ENCODE data around the gene MYO3A. TPM values are rescaled to one million over a fixed set of nuclear protein-coding genes. Genes with fewer than 3 reads are reported as not detected.

MYO3A gene
- total and polyA plus RNA-seq, 12 donors, result under 0.01 to 0.17 TPM; not detected in 10

DNA sequence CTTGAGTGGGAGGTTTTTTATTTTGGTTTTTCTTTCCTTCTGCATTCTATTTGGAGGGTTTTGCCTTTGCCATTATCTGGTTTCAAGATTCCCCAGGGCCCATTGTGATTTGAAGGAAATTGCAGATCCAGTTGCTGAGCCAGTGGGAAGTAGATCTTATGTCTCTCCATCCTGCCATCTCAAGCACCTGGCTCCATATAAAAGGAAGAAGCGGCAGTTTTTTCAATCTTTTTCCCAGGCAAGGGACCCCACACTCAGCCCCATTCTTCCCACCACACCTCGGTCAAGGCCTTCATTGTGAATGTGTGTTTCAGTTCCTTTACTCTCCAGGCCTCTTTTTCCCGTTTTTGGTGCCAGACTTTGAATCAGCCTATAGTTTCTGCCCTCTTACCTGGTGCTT is 95.8 kb downstream of the MYO3A start:
- H3K27me3 ChIP-seq, result no peaks in the 10 kb centered on the region
- no peaks in the 10 kb centered on the region for H3K36me3 ChIP-seq
- no peak for TF ChIP-seq CTCF (IDR thresholded peaks at IDR 0.05)
- no peak for DNase-seq
- H3K9me3 ChIP-seq, result no peaks in the 10 kb centered on the region
- ATAC-seq, result no peak
- 65 to 68% methylated on average over 3 of the region's 3 CpGs for WGBS, 2 donors
- intact Hi-C loops (cut with DNase I), result no loop called here
- no peaks in the 10 kb centered on the region for H3K4me1 ChIP-seq
- H3K4me3 ChIP-seq, result no peak overlapping the region
- H3K27ac ChIP-seq, result no peak overlapping the region

GRCh38 chr10:26031300-26031699 is 97.3 kb downstream of the MYO3A start:
- Histone ChIP-seq H3K36me3 (no peaks in the 10 kb centered on the region), H3K27me3 (no peaks in the 10 kb centered on the region), H3K4me1 (no peaks in the 10 kb centered on the region), H3K27ac (no peak overlapping the region), H3K9me3 (no peaks in the 10 kb centered on the region), H3K4me3 (no peak overlapping the region)
- ATAC-seq (no peak), DNase-seq (no peak)
- no peak for TF ChIP-seq CTCF (IDR thresholded peaks at IDR 0.05)
- 75 to 88% methylated on average over 3 of the region's 3 CpGs for WGBS, 2 donors
- intact Hi-C loops (cut with DNase I), result no loop called here

DNA sequence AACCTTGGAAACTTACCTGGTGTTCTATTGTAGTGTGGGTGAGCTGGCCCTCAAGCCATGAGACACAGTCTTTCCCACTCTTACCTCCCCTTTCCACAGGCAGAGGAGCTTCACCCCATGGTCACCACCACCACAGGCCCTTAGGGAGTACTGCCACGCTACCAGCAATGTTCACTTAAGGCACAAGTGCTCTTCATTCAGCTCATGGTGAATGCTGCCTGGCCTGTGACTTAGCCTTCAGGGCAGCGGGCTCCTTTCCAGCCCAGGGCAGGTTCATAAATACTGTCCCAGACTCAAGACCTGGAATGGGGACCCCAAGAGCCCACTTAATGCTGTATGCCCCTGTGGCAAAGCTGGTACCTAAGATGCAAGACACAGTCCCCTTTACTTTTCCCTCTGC is 109.4 kb downstream of the MYO3A start:
- no peak for ATAC-seq
- 79 to 84% methylated on average over 2 of the region's 2 CpGs for WGBS, 2 donors
- intact Hi-C loops (cut with DNase I), result no loop called here
- Histone ChIP-seq H3K9me3 (peaks cover 0 to 20% (median 0%) of the 10 kb centered on the region in 11 donors), H3K36me3 (no peaks in the 10 kb centered on the region), H3K4me1 (peaks cover 0 to 11% (median 0%) of the 10 kb centered on the region in 9 donors), H3K27ac (peak overlapping the region in 1 of 10 donors; percentile 10), H3K27me3 (no peaks in the 10 kb centered on the region), H3K4me3 (no peak overlapping the region)
- no peak for TF ChIP-seq CTCF (IDR thresholded peaks at IDR 0.05)
- DNase-seq, result no peak

DNA sequence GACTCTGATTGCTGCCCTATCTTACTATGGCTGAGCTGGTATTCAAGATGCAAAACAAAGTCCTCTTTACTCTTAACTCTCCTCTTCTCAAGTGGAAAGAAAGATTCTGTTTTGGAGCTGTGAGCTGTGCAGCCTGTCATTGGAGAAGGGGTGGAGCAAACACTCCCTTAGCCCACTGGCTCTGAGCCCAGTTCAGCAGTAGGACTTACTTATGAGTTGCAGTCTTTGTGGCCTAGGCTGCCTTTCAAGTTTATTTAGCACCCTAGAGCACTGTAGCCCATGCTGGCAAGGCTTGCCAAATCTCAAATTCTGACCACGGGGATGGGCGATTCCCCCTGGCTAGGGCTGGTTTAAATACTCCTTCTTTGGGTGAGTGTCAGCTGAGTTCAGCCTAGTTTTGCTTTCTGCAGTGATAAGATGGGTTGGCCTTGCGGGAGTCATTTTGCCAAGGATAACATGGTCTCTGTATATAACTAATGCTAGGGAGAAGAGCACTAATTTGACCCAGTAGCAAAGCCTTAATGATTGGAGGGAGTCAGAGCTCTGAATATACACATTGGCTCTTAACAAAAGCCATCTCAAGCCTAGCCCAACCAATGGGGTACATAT is 110.2 kb downstream of the MYO3A start:
- intact Hi-C loops (cut with DNase I), result no loop called here
- peak in 3 of 8 donors; percentile 37 to 72 (median 37) for ATAC-seq
- no peak for DNase-seq

More for the DNA sequence above, 110.2 kb downstream of the MYO3A start:
- no peaks in the 10 kb centered on the region for H3K27me3 ChIP-seq
- no peak for TF ChIP-seq CTCF (IDR thresholded peaks at IDR 0.05)
- peaks cover 0 to 18% (median 0%) of the 10 kb centered on the region in 11 donors for H3K9me3 ChIP-seq
- H3K27ac ChIP-seq, result no peak overlapping the region
- peaks cover 0 to 11% (median 0%) of the 10 kb centered on the region in 9 donors for H3K4me1 ChIP-seq
- 56 to 69% methylated on average over 3 of the region's 3 CpGs for WGBS, 2 donors
- H3K36me3 ChIP-seq, result no peaks in the 10 kb centered on the region
- no peak overlapping the region for H3K4me3 ChIP-seq

All from heart right ventricle (tissue), 16 donors.